Endothelial cell of umbilical vein (primary cell): Measurements from ENCODE around the gene OXA1L.
"Not testable (repeated sequence)": the region's sequence is repeated elsewhere in the genome, so short reads cannot be mapped to it uniquely, and the experiment has no call there.

Source experiments
- EZH2 ChIP-seq: IDR thresholded peaks from 2 replicates; pipeline ENCODE4 v1.6.1; 2012; ENCODE audit warnings: borderline replicate concordance, low read depth, mild to moderate bottlenecking, moderate library complexity, low read length, inconsistent platforms; ENCODE audit not compliant: severe bottlenecking
- FOS ChIP-seq: IDR thresholded peaks from 2 replicates; pipeline ENCODE4 v1.6.1; 2011; ENCODE audit warnings: mild to moderate bottlenecking, low read length, moderate library complexity, borderline replicate concordance; ENCODE audit not compliant: insufficient read depth
- JUN ChIP-seq: IDR thresholded peaks from 2 replicates; pipeline ENCODE4 v1.6.1; 2011; ENCODE audit warnings: borderline replicate concordance, low read depth; ENCODE audit not compliant: insufficient read length, insufficient read depth
- MYC ChIP-seq: IDR thresholded peaks from one replicate; pipeline ENCODE4 v1.6.1; 2011; ENCODE audit warnings: mild to moderate bottlenecking, low read depth, low read length
- POLR2A ChIP-seq: IDR thresholded peaks from 2 replicates; pipeline ENCODE4 v1.6.1; 2012; ENCODE audit warnings: low read depth, mild to moderate bottlenecking, control low read depth, low read length
- POLR2AphosphoS5 ChIP-seq: IDR thresholded peaks from 2 replicates; pipeline ENCODE4 v1.6.1; 2012; ENCODE audit warnings: low read depth, mild to moderate bottlenecking, control low read depth, low read length, moderate library complexity; ENCODE audit not compliant: insufficient read depth
- TF ChIP-seq, protein P1 (sequence below), 2 donors: IDR thresholded peaks; 1 replicate in 1 of 2; 2 replicates in 1 of 2; pipeline ENCODE4 v1.5.1; 2011; ENCODE audit warnings: low read length in 2 of 2, mild to moderate bottlenecking in 2 of 2, moderate library complexity in 2 of 2, control low read depth in 1 of 2, inconsistent platforms in 1 of 2, low read depth in 1 of 2; ENCODE audit not compliant: insufficient read depth in 1 of 2; ENCODE audit errors: extremely low read depth in 1 of 2
- TF ChIP-seq, protein P2 (sequence below): IDR thresholded peaks from 2 replicates; pipeline ENCODE4 v1.6.1; 2011; ENCODE audit not compliant: insufficient read depth, insufficient read length

DNA sequence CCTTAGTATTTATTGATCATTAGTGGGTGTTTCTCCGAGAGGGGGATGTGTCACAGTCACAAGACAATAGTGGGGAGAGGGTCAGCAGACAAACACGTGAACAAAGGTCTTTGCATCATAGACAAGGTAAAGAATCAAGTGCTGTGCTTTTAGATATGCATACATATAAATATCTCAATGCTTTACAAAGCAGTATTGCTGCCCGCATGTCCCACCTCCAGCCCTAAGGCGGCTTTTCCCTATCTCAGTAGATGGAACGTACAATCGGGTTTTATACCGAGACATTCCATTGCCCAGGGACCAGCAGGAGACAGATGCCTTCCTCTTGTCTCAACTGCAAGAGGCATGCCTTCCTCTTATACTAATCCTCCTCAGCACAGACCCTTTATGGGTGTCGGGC lies 41.6 kb upstream of the OXA1L start:
- TF ChIP-seq, protein P1, sequence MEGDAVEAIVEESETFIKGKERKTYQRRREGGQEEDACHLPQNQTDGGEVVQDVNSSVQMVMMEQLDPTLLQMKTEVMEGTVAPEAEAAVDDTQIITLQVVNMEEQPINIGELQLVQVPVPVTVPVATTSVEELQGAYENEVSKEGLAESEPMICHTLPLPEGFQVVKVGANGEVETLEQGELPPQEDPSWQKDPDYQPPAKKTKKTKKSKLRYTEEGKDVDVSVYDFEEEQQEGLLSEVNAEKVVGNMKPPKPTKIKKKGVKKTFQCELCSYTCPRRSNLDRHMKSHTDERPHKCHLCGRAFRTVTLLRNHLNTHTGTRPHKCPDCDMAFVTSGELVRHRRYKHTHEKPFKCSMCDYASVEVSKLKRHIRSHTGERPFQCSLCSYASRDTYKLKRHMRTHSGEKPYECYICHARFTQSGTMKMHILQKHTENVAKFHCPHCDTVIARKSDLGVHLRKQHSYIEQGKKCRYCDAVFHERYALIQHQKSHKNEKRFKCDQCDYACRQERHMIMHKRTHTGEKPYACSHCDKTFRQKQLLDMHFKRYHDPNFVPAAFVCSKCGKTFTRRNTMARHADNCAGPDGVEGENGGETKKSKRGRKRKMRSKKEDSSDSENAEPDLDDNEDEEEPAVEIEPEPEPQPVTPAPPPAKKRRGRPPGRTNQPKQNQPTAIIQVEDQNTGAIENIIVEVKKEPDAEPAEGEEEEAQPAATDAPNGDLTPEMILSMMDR (IDR thresholded peaks at IDR 0.05; ENCODE audit: extremely low read depth in 1 of 2, insufficient read depth in 1 of 2, low read depth in 1 of 2, low read length in 2 of 2), result not testable (repeated sequence)
- TF ChIP-seq EZH2, POLR2A, FOS, MYC, JUN, POLR2AphosphoS5: not testable (repeated sequence)
- TF ChIP-seq, protein P2, sequence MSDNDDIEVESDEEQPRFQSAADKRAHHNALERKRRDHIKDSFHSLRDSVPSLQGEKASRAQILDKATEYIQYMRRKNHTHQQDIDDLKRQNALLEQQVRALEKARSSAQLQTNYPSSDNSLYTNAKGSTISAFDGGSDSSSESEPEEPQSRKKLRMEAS, result not testable (repeated sequence)
